SK-N-MC (cell line): ENCODE results near the gene HAVCR1.
"Not testable (repeated sequence)": the region's sequence is repeated elsewhere in the genome, so short reads cannot be mapped to it uniquely, and the experiment has no call there.

Experiments used
- DNase-seq: peaks from one replicate; pipeline ENCODE4 v3.0.0-alpha.2; 2011; ENCODE audit warnings: low read depth, low spot score
- H3K27ac ChIP-seq: fragments of 200-600 bp; sonication (generic); 2 replicates; pipeline ENCODE4 v1.5.1; 2016; ENCODE audit warnings: mixed run types
- H3K36me3 ChIP-seq: fragments of 200-600 bp; sonication (generic); 2 replicates; pipeline ENCODE4 v1.6.1; 2017; ENCODE audit warnings: antibody characterized with exemption, low read length, mixed read lengths; ENCODE audit not compliant: insufficient read depth
- H3K4me3 ChIP-seq: fragments of 200-600 bp; sonication (generic); 2 replicates; pipeline ENCODE4 v1.5.1; 2016
- H3K9ac ChIP-seq: fragments of 200-600 bp; sonication (generic); 2 replicates; pipeline ENCODE4 v1.8.0; 2017; ENCODE audit warnings: mixed run types, mixed read lengths; ENCODE audit not compliant: insufficient read length
- H3K9me3 ChIP-seq: fragments of 200-600 bp; sonication (generic); 2 replicates; pipeline ENCODE4 v1.6.1; 2017; ENCODE audit warnings: low read depth, mild to moderate bottlenecking, antibody characterized with exemption, low read length, moderate library complexity, mixed read lengths
- EZH2 ChIP-seq: fragments of 200-600 bp; sonication (generic); IDR thresholded peaks from one replicate; pipeline ENCODE4 v1.6.1; 2017; ENCODE audit warnings: antibody characterized with exemption
- FOXP2 ChIP-seq: optimal IDR thresholded peaks from 2 replicates; pipeline ENCODE3; 2011; ENCODE audit warnings: mild to moderate bottlenecking, moderate library complexity; ENCODE audit not compliant: insufficient read depth; ENCODE audit errors: extremely low read length, control extremely low read depth
- POLR2AphosphoS5 ChIP-seq: IDR thresholded peaks from 2 replicates; pipeline ENCODE4 v1.6.1; 2012; ENCODE audit warnings: mild to moderate bottlenecking, low read depth, low read length, borderline replicate concordance

HAVCR1 gene

GRCh38 chr5:157024208-157024959 lies 34.5 kb downstream of the HAVCR1 start:
- TF ChIP-seq FOXP2 (no peak), POLR2AphosphoS5 (no peak), EZH2 (no peak)
- Histone ChIP-seq H3K36me3 (no peaks in the 10 kb centered on the region), H3K4me3 (no peak overlapping the region), H3K9ac (no peak overlapping the region), H3K9me3 (no peaks in the 10 kb centered on the region), H3K27ac (no peak overlapping the region)
- no peak for DNase-seq

DNA sequence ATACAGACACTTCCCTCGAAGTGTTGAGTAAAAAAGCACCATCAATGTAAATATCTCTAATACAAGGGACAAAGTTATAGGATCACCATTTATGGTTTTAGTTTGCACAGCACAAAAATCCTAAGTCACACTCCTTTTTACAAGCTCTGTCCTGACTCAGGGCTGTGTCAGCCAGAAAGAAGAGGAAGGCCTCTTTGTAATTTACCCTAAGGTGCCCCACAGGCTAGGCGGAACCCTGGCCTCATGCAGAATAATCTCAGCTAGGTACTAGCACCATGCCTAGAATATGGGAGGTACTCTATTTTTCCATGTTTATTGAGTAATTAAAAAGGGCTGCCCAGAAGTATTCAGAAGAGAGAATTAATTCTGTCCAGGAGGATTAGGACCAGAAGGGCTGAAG lies 36.9 kb downstream of the HAVCR1 start:
- H3K9me3 ChIP-seq = no peaks in the 10 kb centered on the region
- TF ChIP-seq FOXP2 = no peak
- TF ChIP-seq EZH2 = no peak
- no peak for TF ChIP-seq POLR2AphosphoS5
- H3K36me3 ChIP-seq = no peaks in the 10 kb centered on the region
- H3K4me3 ChIP-seq = no peak overlapping the region
- H3K27ac ChIP-seq = no peak overlapping the region
- no peak for DNase-seq
- no peak overlapping the region for H3K9ac ChIP-seq

DNA sequence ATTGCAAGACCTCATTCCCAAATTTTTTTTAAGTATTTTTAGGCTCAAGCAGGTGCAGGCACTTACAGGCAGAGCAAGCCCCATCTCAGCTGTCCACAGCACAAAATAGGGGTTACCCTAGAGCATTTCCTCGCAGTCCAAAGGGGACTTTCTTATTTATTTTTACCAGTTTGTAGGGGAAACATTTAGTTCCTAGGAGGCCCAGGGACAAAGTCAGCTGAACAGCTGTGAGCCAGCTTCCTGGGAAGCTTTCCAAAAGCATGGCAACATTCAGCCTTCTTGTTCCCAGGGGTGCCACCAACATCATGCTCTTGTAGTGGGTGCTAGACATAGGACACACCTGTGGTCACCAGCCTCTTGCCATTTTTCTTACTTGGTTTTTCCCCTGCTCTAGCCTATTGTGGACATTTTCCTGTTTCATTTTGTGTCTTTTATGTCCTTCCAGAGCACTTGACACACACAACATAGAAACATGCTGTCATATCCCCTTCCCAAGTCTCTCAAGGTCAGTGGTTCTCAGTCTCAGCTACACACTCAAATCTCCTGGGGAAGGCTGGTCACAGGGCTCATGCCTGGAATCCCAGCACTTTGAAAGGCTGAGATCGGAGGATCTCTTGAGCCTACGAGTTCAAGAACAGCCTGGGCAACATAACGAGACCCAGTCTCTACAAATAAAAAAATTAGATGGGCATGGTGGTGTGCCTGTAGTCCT lies 38.2 kb downstream of the HAVCR1 start:
- no peaks in the 10 kb centered on the region for H3K9me3 ChIP-seq
- no peak for DNase-seq
- H3K27ac ChIP-seq = no peak overlapping the region
- no peak overlapping the region for H3K4me3 ChIP-seq
- H3K9ac ChIP-seq = no peak overlapping the region
- TF ChIP-seq FOXP2 = no peak
- no peak for TF ChIP-seq POLR2AphosphoS5
- no peak for TF ChIP-seq EZH2
- H3K36me3 ChIP-seq = no peaks in the 10 kb centered on the region

DNA sequence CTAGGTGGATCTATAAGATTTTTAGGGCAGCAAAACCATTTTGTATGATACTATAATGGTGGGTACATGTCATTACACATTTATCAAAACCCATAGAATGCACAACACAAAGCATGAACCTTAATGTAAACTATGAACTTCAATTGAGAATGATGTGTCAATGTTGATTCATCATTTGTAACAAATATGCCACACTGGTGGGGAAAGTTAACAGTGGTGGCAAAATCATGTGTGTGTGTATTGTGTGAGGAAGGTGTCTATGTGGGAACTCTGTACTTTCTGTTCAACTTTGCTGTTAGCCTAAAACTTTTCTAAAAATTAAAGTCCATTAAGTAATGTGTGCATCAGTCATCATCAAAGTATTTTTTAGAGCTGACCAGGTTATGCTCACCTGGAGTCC lies 38.9 kb downstream of the HAVCR1 start:
- Histone ChIP-seq H3K9ac (no peak overlapping the region), H3K36me3 (no peaks in the 10 kb centered on the region), H3K4me3 (no peak overlapping the region), H3K27ac (no peak overlapping the region), H3K9me3 (no peaks in the 10 kb centered on the region)
- TF ChIP-seq FOXP2 (no peak), EZH2 (no peak), POLR2AphosphoS5 (no peak)
- no peak for DNase-seq

- DNase-seq, H3K36me3 ChIP-seq, H3K9me3 ChIP-seq, H3K27ac ChIP-seq, H3K9ac ChIP-seq, H3K4me3 ChIP-seq: not testable (repeated sequence)
Observed at GRCh38 chr5:157014143-157014542, 44.8 kb downstream of the HAVCR1 start.

DNA sequence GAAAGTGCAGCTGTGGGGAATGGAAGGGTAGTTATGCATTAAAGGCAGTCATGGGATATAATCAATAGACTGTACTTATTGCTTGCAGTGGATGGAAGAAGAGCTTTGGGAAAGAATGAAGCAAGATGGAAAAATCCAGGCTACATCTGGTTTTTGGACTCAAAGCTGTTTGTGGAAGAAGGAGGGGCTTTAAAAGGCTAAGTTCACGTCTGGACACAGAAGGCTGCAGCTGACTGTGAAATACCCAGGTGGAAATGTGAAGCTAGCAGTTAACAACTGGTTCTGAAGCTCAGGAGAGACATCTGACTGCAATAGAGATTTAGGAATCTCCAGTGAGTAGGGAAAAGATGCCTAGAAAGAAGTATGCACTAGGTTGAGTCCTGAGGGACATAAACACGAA lies 52.7 kb downstream of the HAVCR1 start:
- Histone ChIP-seq H3K9me3 (no peaks in the 10 kb centered on the region), H3K9ac (no peak overlapping the region), H3K36me3 (no peaks in the 10 kb centered on the region), H3K4me3 (no peak overlapping the region), H3K27ac (no peak overlapping the region)
- no peak for TF ChIP-seq FOXP2
- TF ChIP-seq POLR2AphosphoS5 = no peak
- TF ChIP-seq EZH2 = no peak
- DNase-seq = no peak

DNA sequence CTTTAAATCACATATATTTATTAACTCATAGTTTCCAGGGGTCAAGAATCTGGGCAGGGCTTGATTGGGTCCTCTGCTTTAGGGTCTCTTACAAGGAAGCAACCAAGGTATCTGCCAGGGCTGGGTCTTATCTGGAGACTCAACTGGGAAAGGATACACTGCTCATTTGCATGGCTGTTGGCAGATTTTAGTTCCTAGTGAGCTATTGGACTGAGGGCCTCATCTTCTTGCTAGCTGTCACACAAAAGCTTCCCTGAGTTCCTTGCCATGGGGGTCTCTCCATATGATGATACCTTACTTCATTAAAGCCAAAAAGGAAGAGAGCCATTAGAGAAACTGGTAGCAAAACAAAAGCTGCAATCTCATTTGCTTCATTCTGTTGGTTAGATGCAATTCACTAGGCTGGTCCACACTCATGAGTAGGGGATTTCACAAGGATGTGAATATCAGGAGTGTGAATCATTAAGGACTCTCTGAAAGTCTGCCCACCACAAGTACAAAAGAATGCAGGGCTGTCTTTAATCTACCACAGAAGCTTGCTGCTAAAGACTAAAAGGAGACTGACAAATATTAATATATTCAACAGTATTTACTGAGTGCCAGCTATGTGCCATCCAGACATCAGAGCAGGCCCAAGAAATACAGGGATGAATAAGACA lies 53.9 kb downstream of the HAVCR1 start:
- Histone ChIP-seq H3K9ac (no peak overlapping the region), H3K36me3 (no peaks in the 10 kb centered on the region), H3K9me3 (no peaks in the 10 kb centered on the region), H3K27ac (no peak overlapping the region), H3K4me3 (no peak overlapping the region)
- DNase-seq = no peak
- TF ChIP-seq FOXP2 = no peak
- no peak for TF ChIP-seq POLR2AphosphoS5
- no peak for TF ChIP-seq EZH2

DNA sequence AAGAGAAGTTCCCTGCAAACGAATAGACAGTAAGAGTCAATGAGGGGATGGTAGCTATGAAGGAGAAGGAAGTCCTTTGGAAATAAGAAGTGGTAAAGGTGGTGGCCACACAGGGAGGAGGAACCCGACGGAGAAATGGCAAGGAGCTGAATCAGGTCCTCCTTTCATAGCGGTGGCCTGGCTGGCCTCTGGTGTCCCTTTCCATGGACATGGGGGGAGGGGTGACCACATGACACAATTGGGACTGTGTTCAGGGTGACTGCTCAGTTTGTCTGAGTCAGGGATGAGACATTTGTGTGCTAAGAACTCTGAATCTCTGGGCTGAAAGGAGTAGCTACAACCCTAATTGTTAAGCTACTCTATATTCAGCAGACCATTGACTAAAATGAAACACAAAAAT lies 67.2 kb downstream of the HAVCR1 start:
- Histone ChIP-seq H3K36me3 (no peaks in the 10 kb centered on the region), H3K9ac (no peak overlapping the region), H3K9me3 (no peaks in the 10 kb centered on the region), H3K4me3 (no peak overlapping the region), H3K27ac (no peak overlapping the region)
- DNase-seq = no peak
- TF ChIP-seq EZH2 = no peak
- TF ChIP-seq FOXP2 = no peak
- no peak for TF ChIP-seq POLR2AphosphoS5
